Esophagus squamous epithelium (tissue), 4 donors: Measurements from ENCODE around the gene DAD1.

Experiments used
- POLR2A ChIP-seq, 4 donors: fragments of 450-650 bp; IDR thresholded peaks; one replicate each; pipeline ENCODE4 v1.6.1; 2017; ENCODE audit warnings: antibody characterized with exemption in 4 of 4, mild to moderate bottlenecking in 4 of 4, moderate library complexity in 3 of 4
- TF ChIP-seq, protein P1 (sequence below), 6 experiments: fragments of 450-650 bp in 4 of 6; fragments of 200-600 bp in 2 of 6; sonication (generic) in 2 of 6; IDR thresholded peaks; one replicate each; pipeline ENCODE4 v1.5.1; 2016 to 2019; ENCODE audit warnings: antibody characterized with exemption in 6 of 6, mild to moderate bottlenecking in 4 of 6, moderate library complexity in 4 of 6

DNA sequence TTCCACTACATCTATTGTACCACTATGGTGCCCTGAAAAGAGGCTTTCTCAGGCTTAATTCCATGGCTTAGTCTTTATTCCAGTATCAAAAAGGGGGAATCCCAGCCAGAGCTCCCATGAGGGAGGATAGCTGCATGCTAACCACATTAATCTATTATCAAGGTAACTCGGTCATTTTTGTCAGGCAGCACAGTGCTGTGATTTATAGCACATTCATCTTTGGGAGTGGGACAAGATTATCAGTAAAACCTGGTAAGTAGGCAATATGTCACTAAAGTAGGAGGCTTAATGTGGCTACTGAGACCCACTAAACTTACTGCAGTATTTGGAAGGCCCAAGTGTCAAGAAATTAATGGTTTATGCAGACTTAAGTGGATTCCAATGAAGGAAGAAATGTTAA lies 58.9 kb downstream of the DAD1 start:
- TF ChIP-seq, protein P1, sequence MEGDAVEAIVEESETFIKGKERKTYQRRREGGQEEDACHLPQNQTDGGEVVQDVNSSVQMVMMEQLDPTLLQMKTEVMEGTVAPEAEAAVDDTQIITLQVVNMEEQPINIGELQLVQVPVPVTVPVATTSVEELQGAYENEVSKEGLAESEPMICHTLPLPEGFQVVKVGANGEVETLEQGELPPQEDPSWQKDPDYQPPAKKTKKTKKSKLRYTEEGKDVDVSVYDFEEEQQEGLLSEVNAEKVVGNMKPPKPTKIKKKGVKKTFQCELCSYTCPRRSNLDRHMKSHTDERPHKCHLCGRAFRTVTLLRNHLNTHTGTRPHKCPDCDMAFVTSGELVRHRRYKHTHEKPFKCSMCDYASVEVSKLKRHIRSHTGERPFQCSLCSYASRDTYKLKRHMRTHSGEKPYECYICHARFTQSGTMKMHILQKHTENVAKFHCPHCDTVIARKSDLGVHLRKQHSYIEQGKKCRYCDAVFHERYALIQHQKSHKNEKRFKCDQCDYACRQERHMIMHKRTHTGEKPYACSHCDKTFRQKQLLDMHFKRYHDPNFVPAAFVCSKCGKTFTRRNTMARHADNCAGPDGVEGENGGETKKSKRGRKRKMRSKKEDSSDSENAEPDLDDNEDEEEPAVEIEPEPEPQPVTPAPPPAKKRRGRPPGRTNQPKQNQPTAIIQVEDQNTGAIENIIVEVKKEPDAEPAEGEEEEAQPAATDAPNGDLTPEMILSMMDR (IDR thresholded peaks at IDR 0.05) = no peak
- no peak for TF ChIP-seq POLR2A (IDR thresholded peaks at IDR 0.05)
